ENCODE data around the gene QDPR. TPM values are rescaled to one million over a fixed set of nuclear protein-coding genes. Genes with fewer than 3 reads are reported as not detected.
"Not testable (repeated sequence)": the region's sequence is repeated elsewhere in the genome, so short reads cannot be mapped to it uniquely, and the experiment has no call there.

The QDPR gene
- total and polyA plus RNA-seq, 2 experiments from 2014 or later: 80.7 to 115 TPM

- Histone ChIP-seq H3K27ac (no peak overlapping the region), H3K36me3 (no peaks in the 10 kb centered on the region), H3K9me3 (ENCODE audit: low read depth) (no peaks in the 10 kb centered on the region), H3K4me1 (ENCODE audit: low read depth) (no peaks in the 10 kb centered on the region), H3K4me3 (no peak overlapping the region), H3K27me3 (no peaks in the 10 kb centered on the region)
- no peak for DNase-seq (ENCODE audit: low read depth in 1 of 2, low spot score in 1 of 2)
- no peak for TF ChIP-seq CTCF (IDR thresholded peaks at IDR 0.05; ENCODE audit: low read depth, low read length)
These were observed 34.3 kb upstream of the QDPR start for GRCh38 chr4:17546222-17546621.

GRCh38 chr4:17545374-17546140, 33.7 kb upstream of the QDPR start:
- Histone ChIP-seq H3K36me3 (no peaks in the 10 kb centered on the region), H3K9me3 (ENCODE audit: low read depth) (no peaks in the 10 kb centered on the region), H3K27me3 (no peaks in the 10 kb centered on the region), H3K4me1 (ENCODE audit: low read depth) (no peaks in the 10 kb centered on the region), H3K4me3 (no peak overlapping the region), H3K27ac (no peak overlapping the region)
- TF ChIP-seq CTCF (IDR thresholded peaks at IDR 0.05; ENCODE audit: low read depth, low read length): no peak
- no peak for DNase-seq (ENCODE audit: low read depth in 1 of 2, low spot score in 1 of 2)

- H3K9me3 ChIP-seq (ENCODE audit: low read depth): no peaks in the 10 kb centered on the region
- H3K4me3 ChIP-seq: no peak overlapping the region
- H3K27ac ChIP-seq: no peak overlapping the region
- H3K27me3 ChIP-seq: no peaks in the 10 kb centered on the region
- TF ChIP-seq CTCF (IDR thresholded peaks at IDR 0.05; ENCODE audit: low read depth, low read length): no peak
- DNase-seq (ENCODE audit: low read depth in 1 of 2, low spot score in 1 of 2): no peak
- no peaks in the 10 kb centered on the region for H3K4me1 ChIP-seq (ENCODE audit: low read depth)
- no peaks in the 10 kb centered on the region for H3K36me3 ChIP-seq
These were observed 32.9 kb upstream of the QDPR start for GRCh38 chr4:17544831-17545234.

GRCh38 chr4:17544205-17544604, 32.3 kb upstream of the QDPR start:
- Histone ChIP-seq H3K36me3 (no peaks in the 10 kb centered on the region), H3K4me3 (no peak overlapping the region), H3K27ac (no peak overlapping the region), H3K27me3 (no peaks in the 10 kb centered on the region), H3K9me3 (ENCODE audit: low read depth) (no peaks in the 10 kb centered on the region), H3K4me1 (ENCODE audit: low read depth) (no peaks in the 10 kb centered on the region)
- TF ChIP-seq CTCF (IDR thresholded peaks at IDR 0.05; ENCODE audit: low read depth, low read length): no peak
- no peak for DNase-seq (ENCODE audit: low read depth in 1 of 2, low spot score in 1 of 2)

GRCh38 chr4:17537060-17537459, 25.2 kb upstream of the QDPR start:
- H3K4me3 ChIP-seq; H3K9me3 ChIP-seq (ENCODE audit: low read depth); H3K4me1 ChIP-seq (ENCODE audit: low read depth); H3K27ac ChIP-seq; DNase-seq (ENCODE audit: low read depth in 1 of 2, low spot score in 1 of 2); H3K27me3 ChIP-seq; H3K36me3 ChIP-seq: not testable (repeated sequence)

- H3K27ac ChIP-seq: no peak overlapping the region
- no peak for TF ChIP-seq CTCF (IDR thresholded peaks at IDR 0.05; ENCODE audit: low read depth, low read length)
These were observed 24.0 kb upstream of the QDPR start for GRCh38 chr4:17535906-17536305.

More at GRCh38 chr4:17535906-17536305, 24.0 kb upstream of the QDPR start:
- Histone ChIP-seq H3K4me3 (no peak overlapping the region), H3K27me3 (no peaks in the 10 kb centered on the region), H3K9me3 (ENCODE audit: low read depth) (no peaks in the 10 kb centered on the region), H3K36me3 (no peaks in the 10 kb centered on the region), H3K4me1 (ENCODE audit: low read depth) (no peaks in the 10 kb centered on the region)
- no peak for DNase-seq (ENCODE audit: low read depth in 1 of 2, low spot score in 1 of 2)
